Gastrocnemius medialis (tissue), 4 donors: ENCODE data around the gene CCDC33. TPM values are rescaled to one million over a fixed set of nuclear protein-coding genes. Genes with fewer than 3 reads are reported as not detected.

Experiments
- ATAC-seq, 2 donors: fragments of 150-250 bp; one replicate each; pipeline ENCODE4 v1.9.1; 2016
- DNase-seq, 2 donors: peaks; one replicate each; pipeline ENCODE4 v3.0.0-alpha.2; 2019
- H3K27ac ChIP-seq, 4 donors: fragments of 200-600 bp; sonication (generic); 1 replicate in 1 of 4; 2 replicates in 3 of 4; pipeline ENCODE4 v1.5.1; 2016 to 2018; ENCODE audit warnings: mild to moderate bottlenecking in 2 of 4, moderate library complexity in 1 of 4
- H3K27me3 ChIP-seq, 3 donors: fragments of 200-600 bp; sonication (generic) in 2 of 3; 1 replicate in 1 of 3; 2 replicates in 2 of 3; pipeline versions ENCODE4 v1.5.1 to v1.6.0; 2016 to 2019; ENCODE audit warnings: mild to moderate bottlenecking in 1 of 3, moderate library complexity in 1 of 3
- H3K36me3 ChIP-seq, 2 donors: fragments of 200-600 bp; sonication (generic) in 1 of 2; one replicate each; pipeline ENCODE4 v1.5.1; 2017 to 2018
- H3K4me1 ChIP-seq, 2 donors: fragments of 200-600 bp; sonication (generic) in 1 of 2; one replicate each; pipeline ENCODE4 v1.5.1; 2016 to 2017; ENCODE audit warnings: mild to moderate bottlenecking in 2 of 2
- H3K4me3 ChIP-seq, 4 donors: fragments of 200-600 bp; sonication (generic) in 3 of 4; 1 replicate in 1 of 4; 2 replicates in 3 of 4; pipeline ENCODE4 v1.5.1; 2016 to 2019; ENCODE audit warnings: mild to moderate bottlenecking in 2 of 4
- H3K9me3 ChIP-seq, 3 donors: fragments of 200-600 bp; sonication (generic) in 2 of 3; 1 replicate in 1 of 3; 2 replicates in 2 of 3; pipeline ENCODE4 v1.5.1; 2016 to 2019
- POLR2A ChIP-seq, 2 donors: fragments of 450-650 bp; IDR thresholded peaks; one replicate each; pipeline ENCODE4 v1.6.1; 2017; ENCODE audit warnings: antibody characterized with exemption in 2 of 2, mild to moderate bottlenecking in 2 of 2, moderate library complexity in 2 of 2
- in situ Hi-C, 4 donors: fragments of 200-750 bp; cut with MboI; loops; one replicate each; pipeline versions ENCODE4 v1.15.0 to v1.8.0; 2017; ENCODE audit warnings: low sequenced_read_pairs in 4 of 4
- intact Hi-C: fragments of 100-400 bp; cut with DNase I; formaldehyde crosslinking; loops from one replicate; pipeline ENCODE4 v1.15.1; 2023; ENCODE audit warnings: low total_unique reads
- total RNA-seq, 4 donors: library from RNA; depleted of rRNA; stranded (reverse); fragments of >200 nt; gene quantifications; one replicate each; pipeline versions ENCODE4 v1.1.0 to v1.2.3, GENCODE V29; 2016
- TF ChIP-seq, protein P1 (sequence below), 5 experiments: fragments of 450-650 bp in 3 of 5; fragments of 200-600 bp in 2 of 5; sonication (generic) in 2 of 5; IDR thresholded peaks in 4 of 5; conservative IDR thresholded peaks in 1 of 5; 1 replicate in 4 of 5; 2 replicates in 1 of 5; pipeline ENCODE4 v1.5.1; 2016 to 2019; ENCODE audit warnings: antibody characterized with exemption in 5 of 5, mild to moderate bottlenecking in 3 of 5, moderate library complexity in 3 of 5

Gene CCDC33
- total RNA-seq, 4 donors from 2014 or later = not detected

DNA sequence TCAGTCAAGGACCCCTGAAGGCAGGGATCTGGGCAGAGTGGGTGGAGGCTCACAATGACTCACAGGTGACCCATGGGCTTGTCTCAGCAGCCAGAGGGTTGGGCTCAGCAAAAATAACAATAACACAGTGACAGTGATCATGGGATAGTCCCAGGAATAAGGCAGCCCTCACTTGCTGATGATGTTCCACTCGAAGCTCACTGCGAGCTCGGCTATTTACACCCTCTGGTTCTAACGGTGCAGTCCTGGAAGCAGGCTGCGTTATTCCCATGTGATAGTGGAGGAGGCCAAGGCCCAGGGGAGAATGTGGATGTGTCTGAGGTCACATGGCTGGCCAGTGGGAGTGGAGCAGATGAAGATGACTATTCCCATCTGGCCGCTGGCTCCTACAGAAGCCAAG lies 16.2 kb downstream of the CCDC33 start:
- intact Hi-C loops = loop anchor here (5.0 to 10.0 kb wide), 2 partner anchors 95 to 363 kb away; partner anchors contain the start of gene CLK3

DNA sequence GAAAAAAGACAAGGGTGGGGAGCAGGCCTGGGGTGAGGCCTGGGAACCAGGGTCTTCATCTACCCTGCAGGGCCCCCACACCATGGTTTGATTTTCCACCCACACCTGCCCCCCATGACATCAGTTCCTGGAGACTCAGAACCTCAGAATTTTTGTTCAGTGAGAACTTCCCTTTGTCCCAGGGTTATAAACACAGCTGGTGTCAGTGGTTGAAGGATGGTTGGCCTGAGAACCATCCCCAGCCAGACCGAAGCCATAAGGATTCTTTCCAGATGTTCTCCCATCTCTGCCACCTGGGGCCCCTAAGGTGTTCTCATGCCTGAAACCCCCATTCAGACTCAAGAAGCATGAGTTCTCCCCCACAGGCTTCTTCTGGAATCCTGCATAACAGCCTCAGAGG lies 16.6 kb downstream of the CCDC33 start:
- Histone ChIP-seq H3K4me3 (no peak overlapping the region), H3K36me3 (no peaks in the 10 kb centered on the region), H3K9me3 (no peaks in the 10 kb centered on the region), H3K4me1 (peaks cover 34 to 37% of the 10 kb centered on the region in 2 donors), H3K27me3 (no peaks in the 10 kb centered on the region), H3K27ac (peak overlapping the region in 3 of 4 donors; percentile 87 to 90 (median 90))
- ATAC-seq = no peak
- no peak for DNase-seq
- TF ChIP-seq POLR2A (IDR thresholded peaks at IDR 0.05) = no peak
- TF ChIP-seq, protein P1, sequence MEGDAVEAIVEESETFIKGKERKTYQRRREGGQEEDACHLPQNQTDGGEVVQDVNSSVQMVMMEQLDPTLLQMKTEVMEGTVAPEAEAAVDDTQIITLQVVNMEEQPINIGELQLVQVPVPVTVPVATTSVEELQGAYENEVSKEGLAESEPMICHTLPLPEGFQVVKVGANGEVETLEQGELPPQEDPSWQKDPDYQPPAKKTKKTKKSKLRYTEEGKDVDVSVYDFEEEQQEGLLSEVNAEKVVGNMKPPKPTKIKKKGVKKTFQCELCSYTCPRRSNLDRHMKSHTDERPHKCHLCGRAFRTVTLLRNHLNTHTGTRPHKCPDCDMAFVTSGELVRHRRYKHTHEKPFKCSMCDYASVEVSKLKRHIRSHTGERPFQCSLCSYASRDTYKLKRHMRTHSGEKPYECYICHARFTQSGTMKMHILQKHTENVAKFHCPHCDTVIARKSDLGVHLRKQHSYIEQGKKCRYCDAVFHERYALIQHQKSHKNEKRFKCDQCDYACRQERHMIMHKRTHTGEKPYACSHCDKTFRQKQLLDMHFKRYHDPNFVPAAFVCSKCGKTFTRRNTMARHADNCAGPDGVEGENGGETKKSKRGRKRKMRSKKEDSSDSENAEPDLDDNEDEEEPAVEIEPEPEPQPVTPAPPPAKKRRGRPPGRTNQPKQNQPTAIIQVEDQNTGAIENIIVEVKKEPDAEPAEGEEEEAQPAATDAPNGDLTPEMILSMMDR (IDR thresholded peaks at IDR 0.05 in 4 of 5, conservative IDR thresholded peaks at IDR 0.05 in 1 of 5) = no peak
- in situ Hi-C loops = no loop called here
- intact Hi-C loops = loop anchor here (5.0 to 10.0 kb wide), 2 partner anchors 95 to 362 kb away; partner anchors contain the start of gene CLK3

More for the DNA sequence above, 16.2 kb downstream of the CCDC33 start:
- Histone ChIP-seq H3K27me3 (no peaks in the 10 kb centered on the region), H3K27ac (peak overlapping the region; percentile 86 to 90 (median 88)), H3K9me3 (no peaks in the 10 kb centered on the region), H3K36me3 (no peaks in the 10 kb centered on the region), H3K4me1 (peaks cover 34 to 37% of the 10 kb centered on the region in 2 donors), H3K4me3 (no peak overlapping the region)
- DNase-seq = peak; percentile 15 to 30
- in situ Hi-C loops = no loop called here
- peak in 1 of 2 donors; percentile 28 for ATAC-seq
- no peak for TF ChIP-seq POLR2A (IDR thresholded peaks at IDR 0.05)
- TF ChIP-seq, protein P1 (IDR thresholded peaks at IDR 0.05 in 4 of 5, conservative IDR thresholded peaks at IDR 0.05 in 1 of 5) = no peak

DNA sequence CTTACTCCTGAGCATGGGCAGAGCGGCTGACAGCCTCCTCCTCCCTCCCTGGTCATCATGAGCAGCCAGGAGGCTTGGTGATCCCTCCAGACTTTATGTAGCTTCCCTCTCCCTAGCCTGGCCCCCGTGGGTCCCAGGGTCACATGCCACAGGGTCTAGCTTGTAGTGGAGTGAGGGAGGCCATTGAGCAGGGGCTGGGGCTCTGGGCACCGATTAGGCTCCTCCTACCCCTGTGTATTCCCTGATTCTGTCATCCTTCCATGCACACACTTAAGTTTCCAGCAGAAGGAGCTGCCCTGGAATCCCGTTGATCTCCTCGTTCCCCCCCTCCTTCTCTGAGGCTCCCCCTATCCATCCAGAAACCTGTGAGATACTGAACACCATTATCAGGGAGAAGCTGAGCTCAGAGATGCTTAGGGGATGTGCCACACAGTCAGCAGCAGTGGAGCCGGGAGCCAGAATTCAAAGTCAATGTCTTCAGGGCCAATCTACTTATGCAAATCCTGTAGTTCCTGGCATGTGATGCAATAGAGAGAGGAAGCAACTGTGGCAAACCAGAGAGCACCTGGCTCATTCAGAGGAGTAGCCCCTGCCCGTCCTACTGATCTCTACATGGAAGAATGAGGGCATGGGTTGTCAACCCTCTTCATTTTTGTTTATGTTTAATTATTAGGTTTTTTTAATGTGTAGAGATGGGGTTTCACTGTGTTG lies 17.2 kb downstream of the CCDC33 start:
- ATAC-seq (no peak), DNase-seq (no peak)
- Histone ChIP-seq H3K27ac (no peak overlapping the region), H3K36me3 (no peaks in the 10 kb centered on the region), H3K4me1 (peaks cover 34 to 37% of the 10 kb centered on the region in 2 donors), H3K9me3 (no peaks in the 10 kb centered on the region), H3K27me3 (no peaks in the 10 kb centered on the region), H3K4me3 (no peak overlapping the region)
- in situ Hi-C loops = no loop called here
- TF ChIP-seq, protein P1 (IDR thresholded peaks at IDR 0.05 in 4 of 5, conservative IDR thresholded peaks at IDR 0.05 in 1 of 5) = no peak
- intact Hi-C loops = loop anchor here (5.0 to 10.0 kb wide), 2 partner anchors 96 to 361 kb away; partner anchors contain the start of gene CLK3

DNA sequence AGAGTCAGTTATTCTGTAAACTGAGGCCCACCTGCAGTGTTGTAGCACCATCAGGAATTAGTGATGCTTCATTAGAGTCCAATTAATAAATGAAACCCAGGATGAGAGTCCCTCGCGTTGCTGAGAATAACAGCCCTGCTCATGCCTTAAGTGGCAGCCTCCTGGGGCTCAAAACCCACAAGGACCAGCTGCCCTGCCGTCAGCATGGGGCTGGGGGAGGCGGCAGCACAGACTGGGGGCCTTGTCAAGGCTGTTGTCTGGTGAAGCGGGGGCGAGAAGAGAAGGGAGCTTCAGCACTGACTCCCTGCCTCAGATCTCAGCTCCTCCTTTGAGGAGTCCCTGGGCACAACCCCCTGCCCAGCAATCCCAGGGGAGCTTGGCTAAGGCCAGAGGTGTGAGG lies 21.0 kb downstream of the CCDC33 start:
- intact Hi-C loops (loop anchor here (10.0 kb wide), 1 partner anchor 358 kb away; the partner anchor contains the start of gene CLK3), in situ Hi-C loops (no loop called here)
- DNase-seq (no peak), ATAC-seq (no peak)
- TF ChIP-seq, protein P1 (IDR thresholded peaks at IDR 0.05 in 4 of 5, conservative IDR thresholded peaks at IDR 0.05 in 1 of 5) = no peak
- TF ChIP-seq POLR2A (IDR thresholded peaks at IDR 0.05) = no peak
- peaks cover 9 to 13% of the 10 kb centered on the region in 2 donors for H3K4me1 ChIP-seq
- H3K9me3 ChIP-seq = no peaks in the 10 kb centered on the region
- H3K27ac ChIP-seq = no peak overlapping the region
- no peaks in the 10 kb centered on the region for H3K36me3 ChIP-seq
- H3K4me3 ChIP-seq = no peak overlapping the region
- peaks cover 0 to 8% (median 0%) of the 10 kb centered on the region in 3 donors for H3K27me3 ChIP-seq
